Keratinocyte (primary cell): ENCODE results near the gene ARHGEF28.

Source experiments
- CTCF ChIP-seq, 3 experiments: IDR thresholded peaks in 1 of 3; conservative IDR thresholded peaks in 1 of 3; optimal IDR thresholded peaks in 1 of 3; 2 replicates in 2 of 3; 3 replicates in 1 of 3; pipeline versions ENCODE3 to v1.5.1; 2011; ENCODE audit warnings: low read length in 3 of 3, mild to moderate bottlenecking in 3 of 3, moderate library complexity in 2 of 3, control low read depth in 1 of 3, inconsistent platforms in 1 of 3; ENCODE audit not compliant: insufficient read depth in 2 of 3; ENCODE audit errors: extremely low read depth in 1 of 3
- EZH2 ChIP-seq: IDR thresholded peaks from one replicate; pipeline ENCODE4 v1.6.1; 2012; ENCODE audit warnings: inconsistent platforms, mild to moderate bottlenecking, low read length, moderate library complexity

GRCh38 chr5:73672132-73672531 lies 46.1 kb downstream of the ARHGEF28 start:
- no peak for TF ChIP-seq EZH2
- TF ChIP-seq CTCF (optimal IDR thresholded peaks at IDR 0.05 in 1 of 3, IDR thresholded peaks at IDR 0.05 in 1 of 3, conservative IDR thresholded peaks at IDR 0.05 in 1 of 3; ENCODE audit: extremely low read depth in 1 of 3, insufficient read depth in 2 of 3, low read length in 3 of 3), result no peak
